HG02610 (cell line): ENCODE measurements around the gene YPEL2.

ENCODE experiments used
- ATAC-seq: cut with Tn5 transposase; IDR thresholded peaks from one replicate; pipeline ENCODE4 v1.9.1; 2021; ENCODE audit warnings: mild to moderate bottlenecking, moderate library complexity; ENCODE audit not compliant: unreplicated experiment

Gene YPEL2

DNA sequence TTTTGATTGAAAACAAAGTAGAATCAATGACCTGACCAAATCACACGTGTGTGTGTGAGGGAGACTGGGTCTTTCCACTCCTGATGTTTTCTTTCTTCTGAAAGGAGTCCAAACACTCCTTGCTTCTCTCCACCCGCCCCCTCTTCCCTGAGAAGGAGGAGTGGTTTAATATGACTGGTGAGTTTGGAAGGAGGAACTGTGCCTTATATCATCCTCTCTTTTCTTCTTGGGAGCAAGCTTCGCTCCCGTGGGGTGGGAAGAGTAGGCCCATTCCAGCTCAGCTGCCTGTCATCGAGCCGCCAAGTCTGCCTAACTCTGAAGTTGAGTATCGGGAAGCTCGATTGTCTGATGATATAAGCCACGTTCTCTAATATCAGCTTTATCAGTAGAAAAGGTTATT is 96.5 kb downstream of the YPEL2 start:
- ATAC-seq = no peak

DNA sequence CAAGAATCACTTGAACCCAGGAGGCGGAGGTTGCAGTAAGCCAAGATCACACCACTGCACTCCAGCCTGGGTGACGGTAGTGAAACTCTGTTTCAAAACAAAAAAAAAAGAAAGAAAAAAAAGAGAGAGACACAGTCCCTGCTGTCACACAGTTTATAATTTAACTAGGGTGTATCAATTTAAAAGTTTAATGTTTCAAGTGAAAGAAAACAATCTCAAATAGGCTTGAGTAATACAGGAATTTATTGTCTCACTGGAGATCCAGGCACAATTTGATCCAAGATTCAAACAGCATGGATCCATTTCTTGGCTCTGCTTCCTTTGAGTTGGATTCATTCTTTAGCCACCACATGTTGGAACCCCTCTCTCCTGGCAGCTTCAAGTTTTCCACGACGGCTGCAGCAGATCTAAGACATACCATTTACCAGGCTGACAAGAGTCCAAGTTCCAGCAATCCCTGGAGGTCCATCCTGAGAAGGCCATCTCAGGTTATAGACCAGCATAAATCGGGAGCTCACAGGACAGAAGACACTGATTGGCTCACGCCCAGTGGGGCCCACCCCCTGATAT is 97.5 kb downstream of the YPEL2 start:
- ATAC-seq = no peak

DNA sequence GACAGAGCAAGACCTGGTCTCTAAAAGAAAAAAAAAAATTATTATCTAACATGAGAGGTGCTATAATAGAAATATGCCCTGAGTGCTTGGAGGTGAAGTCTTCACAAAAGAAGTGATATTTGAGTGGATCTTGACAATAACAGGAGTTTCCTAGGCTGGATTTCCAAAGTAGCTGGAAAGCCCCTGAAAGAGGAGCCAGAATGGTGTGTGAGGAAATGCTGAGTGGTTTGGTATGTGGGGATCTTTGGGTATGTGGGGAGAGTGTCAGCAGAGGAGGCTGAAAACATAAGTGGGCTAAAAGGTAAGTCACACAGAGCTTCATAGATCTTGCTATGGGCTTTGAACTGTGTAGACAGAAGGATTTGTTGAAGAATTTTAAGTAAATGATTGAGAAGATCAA is 100.1 kb downstream of the YPEL2 start:
- no peak for ATAC-seq

DNA sequence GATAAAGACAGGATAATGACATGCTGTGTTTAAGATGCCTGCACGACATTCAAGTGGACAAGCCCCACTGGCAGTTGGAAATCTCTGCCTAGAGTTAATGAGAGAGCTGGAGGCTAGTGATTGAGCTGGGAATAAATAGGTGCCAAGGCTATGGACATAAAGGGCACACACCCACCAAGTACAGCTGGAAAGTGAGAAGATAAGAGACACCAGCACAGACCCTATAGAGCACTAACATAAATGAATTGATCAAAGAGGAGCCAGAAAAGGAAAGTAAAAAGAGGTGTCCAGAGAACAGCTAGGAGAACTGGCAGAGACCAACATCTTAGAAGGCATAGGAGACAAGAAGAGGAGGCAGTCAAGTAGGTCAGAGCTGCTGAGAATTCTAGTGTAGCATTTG is 101.2 kb downstream of the YPEL2 start:
- ATAC-seq = no peak

DNA sequence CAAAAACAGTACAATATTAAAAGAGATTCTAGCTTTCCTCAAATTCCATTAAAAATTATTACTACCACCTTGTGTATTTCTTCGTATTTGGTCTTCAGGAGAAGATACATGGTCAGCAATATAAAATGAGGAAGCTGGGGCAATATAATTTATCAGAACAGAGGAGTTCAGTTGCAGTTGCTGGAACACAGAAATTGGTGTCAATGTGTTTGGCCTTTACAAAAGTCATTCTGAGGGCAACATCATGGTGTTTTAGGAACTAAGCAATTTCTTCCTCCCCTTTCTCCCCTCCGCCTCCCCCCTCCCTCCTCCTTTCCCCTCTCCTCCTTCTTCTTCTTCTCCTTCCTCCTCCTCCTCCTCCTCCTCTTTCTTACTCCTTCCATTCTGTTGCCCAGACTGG is 102.1 kb downstream of the YPEL2 start:
- ATAC-seq = no peak

DNA sequence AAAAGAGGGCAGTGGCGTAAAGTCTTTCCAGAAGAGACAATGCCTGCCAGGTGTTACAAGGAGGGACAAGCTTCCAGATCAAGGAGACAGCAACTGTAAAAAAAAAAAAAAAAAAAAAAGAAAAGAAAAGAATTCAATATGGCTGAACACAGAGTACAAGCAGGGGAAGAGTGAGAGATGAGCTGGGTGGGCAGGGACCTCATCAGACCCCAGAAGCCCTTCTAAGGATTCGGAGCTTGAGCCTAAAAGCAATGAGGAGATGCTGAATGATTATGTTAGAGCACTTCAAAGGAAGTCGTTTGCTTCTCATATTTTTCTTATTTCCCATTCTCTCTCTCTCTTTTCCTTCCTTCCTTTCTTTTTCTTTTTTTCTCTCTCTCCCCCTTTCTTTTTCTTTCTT is 103.0 kb downstream of the YPEL2 start:
- no peak for ATAC-seq

DNA sequence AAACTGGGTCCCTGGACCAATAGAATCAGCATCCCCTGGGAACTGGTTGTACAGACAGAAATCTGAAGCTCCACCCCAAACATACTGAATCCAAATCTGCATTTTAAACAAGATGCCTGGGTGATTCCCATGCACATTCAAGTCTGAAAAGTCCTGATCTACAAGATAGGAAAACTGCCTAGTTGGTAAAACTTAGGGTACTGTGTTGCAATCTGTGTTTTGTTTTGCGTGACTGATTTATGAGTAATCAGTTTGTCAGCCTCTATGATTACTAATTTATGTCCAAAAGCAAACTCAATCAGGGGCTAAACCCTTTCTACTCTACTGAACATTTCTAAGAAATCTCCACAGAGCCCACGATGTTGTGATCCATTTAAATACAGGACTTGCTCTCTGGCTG is 103.8 kb downstream of the YPEL2 start:
- ATAC-seq = no peak

DNA sequence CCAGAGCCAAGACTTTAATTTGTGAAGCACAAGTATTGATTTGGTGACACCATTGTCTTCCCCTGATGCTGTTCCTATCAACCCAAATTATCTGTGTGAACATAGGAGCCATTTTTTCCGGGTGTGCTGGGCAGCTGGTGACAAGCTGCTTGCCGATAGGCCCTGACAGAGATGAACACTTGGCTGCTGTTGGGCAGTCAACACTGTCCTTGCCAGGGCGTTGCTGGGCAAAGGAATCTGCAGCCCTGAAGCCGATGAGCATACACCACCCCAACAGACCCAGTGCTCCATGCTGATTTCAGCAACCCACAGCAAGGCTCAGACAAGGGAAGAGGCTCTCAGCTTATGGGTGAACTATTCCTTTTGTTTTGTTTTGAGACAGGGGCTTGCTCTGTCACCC is 105.4 kb downstream of the YPEL2 start:
- ATAC-seq = no peak

DNA sequence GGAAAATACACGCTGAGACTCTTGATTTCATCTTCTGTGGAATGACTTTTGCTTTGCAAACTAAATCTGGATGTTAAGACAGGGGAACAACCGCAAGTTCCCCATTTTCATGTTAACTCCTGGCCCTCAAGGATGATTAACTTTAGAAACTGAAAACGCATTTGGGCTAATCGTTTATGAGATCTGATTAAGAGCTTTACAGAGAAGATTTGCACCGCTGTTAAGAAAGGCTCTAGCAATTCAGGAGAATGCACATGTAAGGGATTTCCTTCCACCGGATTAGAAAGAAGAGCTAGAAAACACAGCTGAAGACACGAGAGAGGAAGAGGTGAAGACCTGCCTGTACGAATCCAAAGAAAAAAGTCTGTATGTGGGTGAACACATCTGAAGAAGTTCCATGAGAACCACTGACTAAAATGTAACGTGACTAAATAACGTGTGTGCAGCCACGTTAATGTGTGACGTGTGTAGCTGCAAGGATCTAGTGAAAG is 106.4 kb downstream of the YPEL2 start:
- no peak for ATAC-seq

DNA sequence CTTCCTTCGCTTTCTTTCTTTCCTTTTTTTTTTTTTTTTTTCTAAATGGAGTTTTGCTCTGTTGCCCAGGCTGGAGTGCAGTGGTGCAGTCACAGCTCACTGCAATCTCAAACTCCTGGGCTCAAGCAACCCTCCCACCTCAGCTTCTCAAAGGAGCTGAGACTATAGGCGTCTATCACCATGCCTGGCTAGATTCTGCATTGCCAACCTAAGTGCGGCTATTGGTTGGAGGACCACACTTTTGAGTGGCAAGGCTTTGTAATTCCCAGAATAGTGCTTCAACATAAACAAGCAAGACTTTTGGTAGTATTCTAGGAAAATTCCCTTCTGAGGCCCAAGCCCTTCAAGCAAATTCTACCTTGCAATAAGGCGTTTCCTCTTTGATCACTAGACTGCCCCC is 107.8 kb downstream of the YPEL2 start:
- no peak for ATAC-seq

DNA sequence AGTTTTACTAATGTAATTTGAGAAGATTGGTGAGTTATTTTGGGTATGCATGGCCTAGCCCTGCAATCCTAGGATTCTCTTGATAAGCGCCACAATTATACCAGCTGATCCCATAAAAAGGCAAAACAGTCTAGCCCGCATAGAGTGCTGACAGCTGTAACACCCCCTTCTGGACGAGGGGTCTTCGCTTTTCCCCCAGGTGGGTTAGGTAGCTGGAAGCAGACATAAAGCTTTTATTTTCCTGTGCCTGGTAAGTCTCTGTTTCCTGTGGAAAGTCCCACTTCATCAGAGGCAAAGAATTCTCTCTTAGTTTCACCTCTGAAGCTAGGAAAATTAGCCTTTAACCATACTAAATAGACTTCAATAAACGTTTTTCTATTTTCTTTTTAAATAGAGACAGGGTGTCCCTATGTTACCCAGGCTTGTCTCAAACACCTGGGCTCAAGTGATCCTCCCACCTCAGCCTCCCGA is 108.3 kb downstream of the YPEL2 start:
- no peak for ATAC-seq

DNA sequence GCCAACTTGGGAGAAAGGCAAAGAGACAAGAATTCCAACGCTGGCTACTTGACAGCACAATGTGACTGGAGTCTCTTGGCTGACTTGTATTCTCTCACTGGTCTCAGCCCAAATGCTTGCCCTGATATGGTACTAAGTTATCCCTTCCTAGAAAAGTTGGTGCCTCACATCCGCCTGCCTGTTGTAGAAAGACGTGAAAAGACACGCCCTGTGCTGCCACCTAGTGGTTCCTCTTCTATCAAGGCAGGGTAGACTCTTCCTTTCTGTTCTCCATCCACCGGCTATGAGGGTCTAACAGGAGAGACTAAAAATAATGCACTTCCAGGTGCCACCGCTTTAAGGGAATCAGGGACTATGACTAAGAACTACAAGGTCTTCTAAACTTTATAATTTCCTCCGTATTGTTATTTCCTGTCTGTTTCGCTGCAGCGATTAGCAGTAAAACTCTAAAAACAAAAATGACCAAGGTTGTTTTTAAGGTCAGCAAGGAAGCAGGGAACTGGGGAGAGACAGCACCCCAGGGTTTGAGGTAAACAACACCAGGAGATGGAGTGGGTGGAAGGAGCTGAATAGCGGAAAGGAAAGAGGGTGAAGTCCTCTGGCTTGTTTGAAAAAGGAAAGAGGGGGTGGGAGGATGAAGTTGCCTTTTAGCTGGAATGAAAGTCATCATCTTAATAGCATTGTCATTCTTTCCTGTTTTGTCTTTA is 109.5 kb downstream of the YPEL2 start:
- peak; percentile 66 for ATAC-seq

DNA sequence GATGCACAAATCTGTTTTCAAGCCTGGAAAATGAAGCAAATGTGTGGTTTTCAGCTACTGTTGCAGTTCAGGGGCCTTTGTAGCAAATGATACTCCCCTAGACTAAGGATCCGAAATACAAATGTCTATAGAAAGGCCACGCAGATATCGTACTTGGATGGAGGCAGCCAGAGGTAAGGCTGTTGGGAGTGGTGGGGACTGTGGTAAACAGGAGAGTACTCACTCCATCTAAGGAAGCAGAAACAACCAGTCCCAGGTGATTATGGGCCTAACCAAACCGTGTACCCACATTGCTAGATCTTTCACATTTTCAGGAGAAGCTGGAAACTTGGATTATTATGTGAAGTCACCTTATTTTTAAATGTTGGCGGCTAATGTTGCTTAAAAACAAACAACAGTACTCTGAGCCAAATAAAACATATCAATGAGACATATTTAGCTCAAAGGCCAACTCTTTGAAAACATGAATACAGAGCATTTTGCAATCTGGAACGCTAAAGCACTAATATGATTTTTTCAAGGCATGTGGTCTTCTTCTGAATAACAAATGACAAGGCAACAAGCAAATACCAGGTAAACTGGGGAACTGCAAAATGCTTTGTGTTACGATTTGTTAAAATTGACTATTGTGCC is 110.1 kb downstream of the YPEL2 start:
- ATAC-seq = no peak

DNA sequence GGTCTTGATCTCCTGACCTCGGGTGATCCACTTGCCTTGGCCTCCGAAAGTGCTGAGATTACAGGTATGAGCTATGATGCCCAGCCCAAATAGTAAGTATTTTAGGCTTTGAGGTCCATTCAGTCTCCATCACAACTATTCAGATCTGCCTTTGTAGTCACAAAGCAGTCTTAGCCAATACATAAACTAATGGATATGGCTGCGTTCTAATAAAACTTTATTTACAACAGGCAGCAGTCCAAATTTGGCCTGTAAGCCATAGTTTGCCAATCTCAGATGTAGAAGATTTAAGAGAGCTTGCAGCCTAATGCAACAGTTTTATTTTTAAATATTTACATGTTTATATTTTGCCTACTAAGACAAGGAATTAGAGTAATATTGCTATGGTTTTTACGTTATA is 111.7 kb downstream of the YPEL2 start:
- no peak for ATAC-seq
